ENCODE data around the gene ANP32E. TPM values are rescaled to one million over a fixed set of nuclear protein-coding genes. Genes with fewer than 3 reads are reported as not detected.
"Not testable (repeated sequence)": the region's sequence is repeated elsewhere in the genome, so short reads cannot be mapped to it uniquely, and the experiment has no call there.

Gene ANP32E
- total and polyA plus RNA-seq, 12 donors: 17.3 to 58.2 (median 40.6) TPM

DNA sequence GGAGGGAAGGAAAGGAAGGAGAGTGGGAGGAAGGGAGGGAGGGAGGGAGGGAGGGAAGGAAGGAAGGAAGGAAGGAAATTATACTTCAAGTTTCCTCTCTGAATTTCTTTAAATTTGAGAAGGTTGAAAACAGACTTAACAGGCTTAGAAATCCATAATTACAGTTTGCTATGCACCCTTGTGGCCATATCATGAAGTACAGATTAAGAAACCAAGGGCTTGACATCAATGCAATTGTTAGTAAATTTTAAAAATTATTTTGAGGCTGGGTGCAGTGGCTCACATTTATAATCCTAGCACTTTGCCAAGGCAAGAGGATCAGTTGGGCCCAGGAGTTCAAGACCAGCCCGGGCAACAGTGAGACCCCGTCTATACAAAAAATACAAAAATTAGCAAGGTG is 14.4 kb downstream of the ANP32E start:
- ATAC-seq (no peak), DNase-seq (no peak)
- Histone ChIP-seq H3K36me3 (peaks cover 0 to 84% (median 34%) of the 10 kb centered on the region in 9 donors), H3K4me3 (no peak overlapping the region), H3K4me1 (peaks cover 0 to 7% (median 0%) of the 10 kb centered on the region in 9 donors), H3K27me3 (no peaks in the 10 kb centered on the region), H3K9me3 (no peaks in the 10 kb centered on the region), H3K27ac (no peak overlapping the region)
- intact Hi-C loops (cut with DNase I): no loop called here
- TF ChIP-seq CTCF (IDR thresholded peaks at IDR 0.05): peak in 8 of 9 donors; percentile 18 to 54 (median 42)
- 92 to 98% methylated on average over 2 of the region's 2 CpGs for WGBS, 2 donors

- WGBS, 2 donors: 96 to 98% methylated on average over 6 of the region's 6 CpGs
- H3K4me3 ChIP-seq, ATAC-seq, H3K9me3 ChIP-seq, H3K27me3 ChIP-seq, DNase-seq, H3K27ac ChIP-seq: not testable (repeated sequence)
- Histone ChIP-seq H3K36me3 (peaks cover 0 to 31% (median 9%) of the 10 kb centered on the region in 9 donors), H3K4me1 (peaks cover 0 to 13% (median 9%) of the 10 kb centered on the region in 9 donors)
- intact Hi-C loops (cut with DNase I): loop anchor here in 1 of 10 donors (2.0 kb wide), 1 partner anchor 19 kb away; no protein-coding TSS in a partner anchor
Measured at GRCh38 chr1:150215855-150216254, 20.1 kb downstream of the ANP32E start.

DNA sequence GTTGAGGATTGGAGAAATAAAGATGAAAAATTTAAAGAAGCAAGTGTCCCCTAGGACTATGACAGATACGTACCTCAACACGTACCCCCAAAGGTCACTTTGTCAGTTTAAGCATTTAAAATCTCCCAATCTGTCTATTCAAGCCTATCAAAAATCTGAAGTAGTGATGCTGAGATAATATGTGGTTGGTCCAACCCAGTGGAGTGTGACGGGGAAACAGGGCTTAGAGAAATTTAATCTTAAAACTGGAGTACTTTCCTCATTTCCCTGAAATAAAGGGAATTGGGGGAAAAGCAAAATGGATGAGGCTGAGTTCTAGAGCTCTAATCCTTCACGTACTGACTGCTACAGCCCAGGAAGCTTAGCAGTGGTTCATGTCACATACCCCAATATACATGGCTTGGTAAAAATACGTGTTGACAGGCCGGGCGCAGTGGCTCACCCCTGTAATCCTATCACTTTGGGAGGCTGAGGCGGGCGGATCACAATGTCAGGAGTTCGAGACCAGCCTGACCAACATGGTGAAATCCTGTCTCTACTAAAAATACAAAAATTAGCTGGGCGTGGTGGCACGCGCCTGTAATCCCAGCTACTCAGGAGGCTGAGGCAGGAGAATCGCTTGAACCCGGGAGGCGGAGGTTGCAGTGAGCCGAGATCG is 21.7 kb downstream of the ANP32E start:
- intact Hi-C loops (cut with DNase I): loop anchor here in 1 of 10 donors (2.0 kb wide), 1 partner anchor 21 kb away; no protein-coding TSS in a partner anchor
- 68 to 74% methylated on average over 13 to 18 of the region's 18 CpGs for WGBS, 2 donors
- not testable (repeated sequence) for H3K27me3 ChIP-seq, H3K9me3 ChIP-seq, DNase-seq
- H3K4me1 ChIP-seq: peaks cover 0 to 13% (median 9%) of the 10 kb centered on the region in 9 donors
- H3K27ac ChIP-seq: peak overlapping the region; percentile 26 to 92 (median 83)
- peak overlapping the region in 9 of 10 donors; percentile 31 to 56 (median 47) for H3K4me3 ChIP-seq
- ATAC-seq: peak in 2 of 8 donors; percentile 1 to 32
- peaks cover 0 to 15% (median 0%) of the 10 kb centered on the region in 9 donors for H3K36me3 ChIP-seq

DNA sequence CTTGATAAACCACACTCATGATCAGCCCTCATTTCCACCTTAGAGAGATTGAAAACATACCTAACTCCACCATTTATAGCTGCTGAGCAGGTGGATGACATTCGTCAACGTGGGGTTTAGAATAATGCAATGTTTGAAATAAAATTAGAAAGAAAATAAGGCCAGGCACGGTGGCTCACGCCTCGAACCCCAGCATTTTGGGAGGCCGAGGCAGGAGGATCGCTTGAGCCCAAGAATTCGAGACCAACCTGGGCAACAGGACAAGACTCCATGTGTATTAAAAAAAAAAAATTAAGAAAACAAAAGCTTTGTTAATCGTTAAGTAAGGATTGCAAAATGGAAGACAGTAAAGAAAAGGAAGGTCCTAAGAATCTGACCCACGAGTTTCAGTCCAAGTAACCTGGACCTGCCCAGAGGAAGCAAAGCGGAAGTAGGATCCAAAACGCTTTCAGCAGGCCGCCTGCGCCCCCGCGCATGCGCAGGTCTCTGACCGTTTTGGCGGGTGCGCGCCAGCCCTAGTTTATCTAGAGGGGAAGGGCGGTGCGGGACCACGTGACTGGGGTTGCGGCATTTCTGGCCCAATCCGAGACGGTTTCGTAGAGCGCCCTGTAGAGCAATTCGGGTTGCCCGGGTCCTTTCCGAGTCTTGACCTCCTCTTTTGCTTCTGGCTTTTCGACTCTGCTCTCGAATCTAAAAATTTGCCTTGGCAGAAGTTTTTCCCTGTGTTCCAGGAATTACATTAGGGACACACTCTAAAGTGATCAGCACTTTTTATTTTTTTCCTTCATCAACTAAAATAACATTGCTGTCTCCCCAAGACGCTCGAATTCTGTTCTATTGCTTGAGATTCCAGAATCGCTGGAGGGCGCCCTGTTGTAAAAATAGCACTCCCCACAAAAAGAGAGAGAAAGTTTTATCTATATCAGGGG is 22.5 kb downstream of the ANP32E start:
- H3K4me1 ChIP-seq: peaks cover 0 to 13% (median 9%) of the 10 kb centered on the region in 9 donors
- peak overlapping the region in 9 of 10 donors; percentile 31 to 56 (median 47) for H3K4me3 ChIP-seq
- H3K9me3 ChIP-seq: no peaks in the 10 kb centered on the region
- peak; percentile 98 to 100 (median 100) for ATAC-seq
- intact Hi-C loops (cut with DNase I): loop anchor here in 1 of 10 donors (2.0 kb wide), 1 partner anchor 21 kb away; no protein-coding TSS in a partner anchor
- peak; percentile 94 to 96 for DNase-seq
- peak overlapping the region; percentile 26 to 92 (median 83) for H3K27ac ChIP-seq
- H3K27me3 ChIP-seq: no peaks in the 10 kb centered on the region
- TF ChIP-seq CTCF (IDR thresholded peaks at IDR 0.05): peak in 6 of 9 donors; percentile 15 to 58 (median 44)
- WGBS, 2 donors: 15 to 17% methylated on average over 38 of the region's 38 CpGs
- peaks cover 0 to 7% (median 0%) of the 10 kb centered on the region in 9 donors for H3K36me3 ChIP-seq

DNA sequence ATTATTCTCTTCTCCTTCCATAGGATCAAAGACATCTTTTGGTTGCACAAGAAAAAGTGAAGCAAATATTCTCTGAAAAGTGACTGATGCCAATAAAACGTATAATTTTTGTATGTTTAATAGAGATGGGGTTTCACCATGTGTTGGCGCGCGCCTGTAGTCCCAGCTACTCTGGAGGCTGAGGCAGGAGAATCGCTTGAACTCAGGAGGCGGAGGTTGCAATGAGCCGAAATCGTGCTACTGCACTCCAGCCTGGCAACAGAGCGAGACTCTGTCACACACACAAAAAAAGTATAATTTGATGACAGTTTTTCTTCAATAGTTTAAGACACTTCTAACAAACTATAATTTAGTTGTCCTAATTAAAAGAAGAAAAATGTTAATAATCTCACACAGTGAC is 23.8 kb downstream of the ANP32E start:
- TF ChIP-seq CTCF (IDR thresholded peaks at IDR 0.05): no peak
- DNase-seq (no peak), ATAC-seq (no peak)
- H3K4me1 ChIP-seq: peaks cover 0 to 13% (median 9%) of the 10 kb centered on the region in 9 donors
- no peaks in the 10 kb centered on the region for H3K27me3 ChIP-seq
- H3K36me3 ChIP-seq: no peaks in the 10 kb centered on the region
- no peaks in the 10 kb centered on the region for H3K9me3 ChIP-seq
- intact Hi-C loops (cut with DNase I): no loop called here
- no peak overlapping the region for H3K27ac ChIP-seq
- H3K4me3 ChIP-seq: no peak overlapping the region
- WGBS, 2 donors: 97 to 99% methylated on average over 9 of the region's 9 CpGs

All from heart right ventricle (tissue), 16 donors.